ENCODE data around the gene SPINT2. TPM values are rescaled to one million over a fixed set of nuclear protein-coding genes. Genes with fewer than 3 reads are reported as not detected.

The SPINT2 gene
- total RNA-seq, 1 donor = 2.2 TPM

GRCh38 chr19:38290631-38291147 lies 26.3 kb downstream of the SPINT2 start:
- no peak overlapping the region for H3K4me3 ChIP-seq (ENCODE audit: insufficient read depth, low read length)
- peak overlapping the region; percentile 29 for H3K4me2 ChIP-seq (ENCODE audit: insufficient read depth, low read length)
- H4K20me1 ChIP-seq (ENCODE audit: insufficient read depth, low read length) = no peaks in the 10 kb centered on the region
- no peaks in the 10 kb centered on the region for H3K36me3 ChIP-seq (ENCODE audit: insufficient read depth, low read length)
- peaks cover 17% of the 10 kb centered on the region for H3K4me1 ChIP-seq (ENCODE audit: insufficient read depth, low read length)
- no peaks in the 10 kb centered on the region for H3K27me3 ChIP-seq (ENCODE audit: insufficient read depth, low read length)
- peak overlapping the region; percentile 78 for H3K27ac ChIP-seq (ENCODE audit: low read depth, low read length)
- TF ChIP-seq CTCF (IDR thresholded peaks at IDR 0.05; ENCODE audit: extremely low read depth, low read depth, low read length) = no peak
- no peaks in the 10 kb centered on the region for H3K79me2 ChIP-seq (ENCODE audit: insufficient read depth, low read length)
- H2AFZ ChIP-seq (ENCODE audit: low read length) = peak overlapping the region; percentile 84
- no peaks in the 10 kb centered on the region for H3K9me3 ChIP-seq (ENCODE audit: low read depth, low read length)
- peak; percentile 98 for DNase-seq (ENCODE audit: insufficient read length, low spot score, missing footprints)

GRCh38 chr19:38291855-38292254 lies 27.5 kb downstream of the SPINT2 start:
- Histone ChIP-seq H3K9me3 (ENCODE audit: low read depth, low read length) (no peaks in the 10 kb centered on the region), H3K27me3 (ENCODE audit: insufficient read depth, low read length) (no peaks in the 10 kb centered on the region), H3K4me1 (ENCODE audit: insufficient read depth, low read length) (peaks cover 14% of the 10 kb centered on the region), H3K79me2 (ENCODE audit: insufficient read depth, low read length) (no peaks in the 10 kb centered on the region), H3K4me2 (ENCODE audit: insufficient read depth, low read length) (no peak overlapping the region), H3K27ac (ENCODE audit: low read depth, low read length) (no peak overlapping the region), H3K36me3 (ENCODE audit: insufficient read depth, low read length) (no peaks in the 10 kb centered on the region), H3K4me3 (ENCODE audit: insufficient read depth, low read length) (no peak overlapping the region), H2AFZ (ENCODE audit: low read length) (peak overlapping the region; percentile 51), H4K20me1 (ENCODE audit: insufficient read depth, low read length) (no peaks in the 10 kb centered on the region)
- TF ChIP-seq CTCF (IDR thresholded peaks at IDR 0.05; ENCODE audit: extremely low read depth, low read depth, low read length) = no peak
- no peak for DNase-seq (ENCODE audit: insufficient read length, low spot score, missing footprints)

GRCh38 chr19:38293281-38293680 lies 28.9 kb downstream of the SPINT2 start:
- no peaks in the 10 kb centered on the region for H3K27me3 ChIP-seq (ENCODE audit: insufficient read depth, low read length)
- no peaks in the 10 kb centered on the region for H4K20me1 ChIP-seq (ENCODE audit: insufficient read depth, low read length)
- H3K36me3 ChIP-seq (ENCODE audit: insufficient read depth, low read length) = no peaks in the 10 kb centered on the region
- H3K4me3 ChIP-seq (ENCODE audit: insufficient read depth, low read length) = no peak overlapping the region
- no peak overlapping the region for H2AFZ ChIP-seq (ENCODE audit: low read length)
- no peaks in the 10 kb centered on the region for H3K9me3 ChIP-seq (ENCODE audit: low read depth, low read length)
- H3K79me2 ChIP-seq (ENCODE audit: insufficient read depth, low read length) = no peaks in the 10 kb centered on the region
- peaks cover 14% of the 10 kb centered on the region for H3K4me1 ChIP-seq (ENCODE audit: insufficient read depth, low read length)
- H3K4me2 ChIP-seq (ENCODE audit: insufficient read depth, low read length) = no peak overlapping the region
- TF ChIP-seq CTCF (IDR thresholded peaks at IDR 0.05; ENCODE audit: extremely low read depth, low read depth, low read length) = no peak
- H3K27ac ChIP-seq (ENCODE audit: low read depth, low read length) = no peak overlapping the region
- no peak for DNase-seq (ENCODE audit: insufficient read length, low spot score, missing footprints)

GRCh38 chr19:38294090-38294489 lies 29.7 kb downstream of the SPINT2 start:
- DNase-seq (ENCODE audit: insufficient read length, low spot score, missing footprints) = no peak
- Histone ChIP-seq H3K4me3 (ENCODE audit: insufficient read depth, low read length) (no peak overlapping the region), H3K27ac (ENCODE audit: low read depth, low read length) (no peak overlapping the region), H3K36me3 (ENCODE audit: insufficient read depth, low read length) (no peaks in the 10 kb centered on the region), H3K4me1 (ENCODE audit: insufficient read depth, low read length) (peaks cover 20% of the 10 kb centered on the region), H2AFZ (ENCODE audit: low read length) (no peak overlapping the region), H3K79me2 (ENCODE audit: insufficient read depth, low read length) (no peaks in the 10 kb centered on the region), H4K20me1 (ENCODE audit: insufficient read depth, low read length) (no peaks in the 10 kb centered on the region), H3K4me2 (ENCODE audit: insufficient read depth, low read length) (no peak overlapping the region), H3K27me3 (ENCODE audit: insufficient read depth, low read length) (no peaks in the 10 kb centered on the region), H3K9me3 (ENCODE audit: low read depth, low read length) (no peaks in the 10 kb centered on the region)
- no peak for TF ChIP-seq CTCF (IDR thresholded peaks at IDR 0.05; ENCODE audit: extremely low read depth, low read depth, low read length)

Measured in osteoblast (primary cell).